HUES48 (cell line): ENCODE data around the gene PTPRD.

ENCODE experiments used
- H3K27ac ChIP-seq: one replicate; pipeline ENCODE4 v1.7.0; 2013; ENCODE audit warnings: low read depth, low read length, inconsistent platforms
- H3K27me3 ChIP-seq: 2 replicates; pipeline ENCODE4 v1.6.1; 2013; ENCODE audit warnings: mild to moderate bottlenecking, low read length; ENCODE audit not compliant: control insufficient read depth, insufficient read depth
- H3K36me3 ChIP-seq: 2 replicates; pipeline ENCODE4 v1.6.1; 2013; ENCODE audit warnings: low read length; ENCODE audit not compliant: control insufficient read depth, insufficient read depth
- H3K4me1 ChIP-seq: 2 replicates; pipeline ENCODE4 v1.6.1; 2013; ENCODE audit warnings: mild to moderate bottlenecking, low read length; ENCODE audit not compliant: control insufficient read depth, insufficient read depth
- H3K4me3 ChIP-seq: 2 replicates; pipeline ENCODE4 v1.5.1; 2013; ENCODE audit warnings: mild to moderate bottlenecking, low read depth, low read length
- H3K9ac ChIP-seq: 2 replicates; pipeline ENCODE4 v1.6.1; 2013; ENCODE audit warnings: mild to moderate bottlenecking, low read depth, low read length, moderate library complexity
- H3K9me3 ChIP-seq: 2 replicates; pipeline ENCODE4 v1.6.1; 2013; ENCODE audit warnings: low read length; ENCODE audit not compliant: control insufficient read depth, insufficient read depth

Gene PTPRD

DNA sequence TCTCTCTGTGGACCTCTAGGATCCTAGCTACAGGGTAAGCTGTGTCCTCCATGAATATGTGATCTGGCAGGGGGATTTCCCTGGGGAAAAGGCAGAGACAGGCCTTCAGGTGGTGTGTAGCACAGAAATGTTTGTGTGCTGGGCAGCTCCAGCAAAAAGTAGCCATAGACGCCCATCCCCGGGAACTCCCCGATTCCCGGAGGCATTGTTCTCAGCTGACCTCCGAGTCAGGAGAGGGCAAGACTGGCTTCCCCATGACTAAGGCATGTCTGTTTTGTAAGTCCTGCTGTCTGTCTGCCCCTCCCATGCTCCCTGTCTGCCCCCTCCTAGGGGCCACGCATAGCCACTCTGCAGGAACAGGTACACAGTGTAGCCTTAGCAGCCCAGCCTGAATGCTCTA is 834.5 kb downstream of the PTPRD start:
- no peak overlapping the region for H3K4me3 ChIP-seq
- H3K36me3 ChIP-seq: no peaks in the 10 kb centered on the region
- no peak overlapping the region for H3K9ac ChIP-seq
- no peak overlapping the region for H3K27ac ChIP-seq
- H3K4me1 ChIP-seq: no peaks in the 10 kb centered on the region
- H3K27me3 ChIP-seq: no peaks in the 10 kb centered on the region
- H3K9me3 ChIP-seq: no peaks in the 10 kb centered on the region

DNA sequence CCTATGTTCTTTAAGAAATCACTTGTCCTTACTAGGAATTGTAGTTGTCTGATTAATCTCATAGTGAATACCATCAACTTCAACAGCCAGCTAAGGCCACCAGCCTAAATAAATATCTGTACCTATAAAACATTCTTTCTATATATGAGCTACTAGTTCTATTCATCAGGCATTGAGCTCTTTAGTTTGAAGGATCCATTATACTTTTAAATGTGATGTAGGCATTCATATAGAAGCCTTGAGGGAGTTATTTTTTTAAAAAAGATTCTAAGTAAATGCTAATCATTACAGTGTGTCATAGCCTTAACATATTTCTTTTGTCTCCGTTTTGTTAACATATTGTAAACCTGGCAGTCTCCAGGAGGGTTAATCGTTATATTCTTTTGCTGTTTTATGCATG is 838.3 kb downstream of the PTPRD start:
- no peaks in the 10 kb centered on the region for H3K4me1 ChIP-seq
- no peak overlapping the region for H3K9ac ChIP-seq
- no peak overlapping the region for H3K4me3 ChIP-seq
- no peaks in the 10 kb centered on the region for H3K36me3 ChIP-seq
- no peaks in the 10 kb centered on the region for H3K27me3 ChIP-seq
- H3K27ac ChIP-seq: no peak overlapping the region
- no peaks in the 10 kb centered on the region for H3K9me3 ChIP-seq

DNA sequence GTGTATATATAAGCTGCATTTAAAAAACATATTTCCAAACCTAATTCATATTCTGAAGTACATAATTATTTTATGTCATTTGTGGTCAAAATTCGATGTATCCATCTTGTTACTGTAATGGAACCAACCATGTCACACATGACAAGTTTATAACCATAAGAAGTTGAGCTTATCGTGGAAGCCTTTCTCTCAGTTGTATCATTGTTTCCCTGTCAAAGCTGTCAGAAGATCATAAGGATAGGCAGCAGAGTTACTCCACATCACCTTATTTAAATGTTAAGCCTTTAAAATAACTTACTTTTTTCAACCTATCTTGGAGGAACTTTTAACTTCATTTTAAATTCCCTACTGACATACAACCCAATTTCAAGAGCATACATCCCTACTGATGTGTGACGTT is 841.5 kb downstream of the PTPRD start:
- H3K9me3 ChIP-seq: no peaks in the 10 kb centered on the region
- H3K27ac ChIP-seq: no peak overlapping the region
- no peaks in the 10 kb centered on the region for H3K27me3 ChIP-seq

DNA sequence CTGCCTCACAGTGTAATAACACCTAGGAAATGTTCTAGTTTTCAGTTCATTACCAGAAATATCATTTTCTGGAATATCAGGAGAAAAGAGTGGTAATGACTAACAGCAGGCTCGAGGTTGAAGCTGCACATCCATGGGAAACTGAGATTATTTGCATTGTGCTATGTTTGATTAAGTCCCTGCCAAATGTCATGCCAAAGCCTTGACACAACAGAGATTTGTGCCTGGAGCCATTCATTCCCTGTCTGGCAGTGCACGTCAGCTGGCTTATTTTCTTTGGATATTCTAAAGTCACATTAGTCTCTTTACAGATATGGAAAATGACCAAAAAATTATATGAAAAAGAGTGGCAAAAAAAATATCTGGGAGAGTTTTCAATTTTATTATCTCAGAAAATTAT is 848.0 kb downstream of the PTPRD start:
- no peaks in the 10 kb centered on the region for H3K4me1 ChIP-seq
- no peaks in the 10 kb centered on the region for H3K27me3 ChIP-seq
- H3K36me3 ChIP-seq: no peaks in the 10 kb centered on the region
- no peak overlapping the region for H3K9ac ChIP-seq
- no peak overlapping the region for H3K4me3 ChIP-seq
- no peak overlapping the region for H3K27ac ChIP-seq
- H3K9me3 ChIP-seq: no peaks in the 10 kb centered on the region

More for the DNA sequence above, 841.5 kb downstream of the PTPRD start:
- Histone ChIP-seq H3K4me3 (no peak overlapping the region), H3K4me1 (no peaks in the 10 kb centered on the region), H3K36me3 (no peaks in the 10 kb centered on the region), H3K9ac (no peak overlapping the region)

DNA sequence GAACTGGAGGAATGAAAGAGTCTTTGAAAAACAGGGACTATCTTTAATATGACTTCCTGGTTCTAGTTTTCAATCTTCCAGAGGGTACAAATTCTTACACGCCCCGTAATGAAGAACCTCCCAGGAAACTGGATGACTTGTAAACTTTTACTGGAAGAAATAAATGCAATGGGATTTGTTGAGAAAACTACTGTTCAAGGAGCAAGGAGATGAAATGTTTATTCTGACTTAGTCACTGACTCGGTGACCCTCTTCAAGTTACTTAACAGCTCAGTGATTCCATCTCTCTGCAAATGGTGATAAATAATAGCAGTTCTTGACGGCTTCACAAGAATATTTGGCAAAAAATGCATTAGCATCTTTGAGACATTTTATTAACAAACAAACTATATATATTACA is 858.6 kb downstream of the PTPRD start:
- Histone ChIP-seq H3K9ac (no peak overlapping the region), H3K4me3 (no peak overlapping the region), H3K27me3 (no peaks in the 10 kb centered on the region), H3K9me3 (no peaks in the 10 kb centered on the region), H3K4me1 (no peaks in the 10 kb centered on the region), H3K27ac (no peak overlapping the region), H3K36me3 (no peaks in the 10 kb centered on the region)

DNA sequence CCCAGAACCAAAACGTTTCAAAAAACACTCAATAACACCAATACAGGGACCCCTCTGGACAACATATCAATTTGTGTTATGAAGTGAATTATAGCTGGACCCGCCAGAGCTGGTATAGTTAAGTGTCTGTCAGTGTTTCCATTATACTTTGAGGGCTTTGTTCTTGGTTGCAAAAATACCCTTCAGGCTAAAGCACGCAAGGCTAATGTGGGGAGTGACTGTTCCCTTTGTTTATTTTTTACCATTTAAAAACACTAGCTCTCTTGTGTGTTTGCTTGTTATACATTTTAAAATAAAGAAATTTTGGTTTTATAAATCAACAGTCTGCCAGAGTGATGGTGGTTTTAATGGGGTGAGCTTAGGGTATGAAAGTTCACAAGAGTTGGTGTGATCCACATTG is 859.5 kb downstream of the PTPRD start:
- no peaks in the 10 kb centered on the region for H3K27me3 ChIP-seq
- H3K9me3 ChIP-seq: no peaks in the 10 kb centered on the region
- H3K9ac ChIP-seq: no peak overlapping the region
- no peak overlapping the region for H3K4me3 ChIP-seq
- H3K27ac ChIP-seq: no peak overlapping the region
- no peaks in the 10 kb centered on the region for H3K4me1 ChIP-seq
- no peaks in the 10 kb centered on the region for H3K36me3 ChIP-seq

DNA sequence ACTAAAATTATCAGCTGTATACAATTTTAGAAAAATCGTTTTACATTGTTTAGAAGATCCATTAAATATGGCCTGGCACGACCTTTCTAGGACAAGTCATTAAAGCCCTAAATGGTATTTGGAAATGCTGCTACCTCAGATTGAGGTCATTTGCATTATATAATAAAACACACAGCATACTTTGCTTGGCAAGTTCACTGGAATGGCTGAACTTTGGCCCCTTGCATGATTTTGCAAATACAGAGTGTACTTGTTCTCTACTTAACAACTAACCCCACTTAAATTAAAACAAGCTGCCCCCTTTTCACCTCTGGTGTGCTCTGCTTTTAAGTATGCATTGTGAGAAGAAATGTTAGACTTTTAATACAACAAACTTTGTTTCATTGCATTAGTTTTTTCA is 860.1 kb downstream of the PTPRD start:
- no peak overlapping the region for H3K27ac ChIP-seq
- no peaks in the 10 kb centered on the region for H3K27me3 ChIP-seq
- H3K36me3 ChIP-seq: no peaks in the 10 kb centered on the region
- H3K4me1 ChIP-seq: no peaks in the 10 kb centered on the region
- no peak overlapping the region for H3K9ac ChIP-seq
- no peaks in the 10 kb centered on the region for H3K9me3 ChIP-seq
- no peak overlapping the region for H3K4me3 ChIP-seq

DNA sequence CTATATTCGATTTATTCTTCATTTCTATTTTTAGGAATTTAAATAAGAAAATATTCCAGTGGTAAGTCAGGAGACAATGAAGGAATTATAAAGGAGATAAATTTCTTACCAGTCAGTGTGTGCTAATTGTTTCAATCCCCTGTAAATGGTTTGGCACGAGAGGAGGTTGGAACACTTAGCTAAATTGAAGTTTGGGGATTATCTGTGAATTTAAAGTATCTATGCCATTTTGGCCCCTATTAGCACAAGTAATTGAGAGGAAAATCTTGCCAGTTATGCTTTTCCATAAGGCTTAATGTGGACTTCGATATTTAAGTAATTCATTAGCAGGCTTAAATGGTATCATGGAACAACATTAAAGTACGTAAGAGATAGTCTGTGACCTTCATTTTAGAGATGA is 860.8 kb downstream of the PTPRD start:
- Histone ChIP-seq H3K27me3 (no peaks in the 10 kb centered on the region), H3K9me3 (no peaks in the 10 kb centered on the region), H3K4me3 (no peak overlapping the region), H3K9ac (no peak overlapping the region), H3K4me1 (0 out of 2 replicates have a peak, but pooled peaks cover 2% of the 10 kb centered on the region), H3K27ac (no peak overlapping the region), H3K36me3 (no peaks in the 10 kb centered on the region)

DNA sequence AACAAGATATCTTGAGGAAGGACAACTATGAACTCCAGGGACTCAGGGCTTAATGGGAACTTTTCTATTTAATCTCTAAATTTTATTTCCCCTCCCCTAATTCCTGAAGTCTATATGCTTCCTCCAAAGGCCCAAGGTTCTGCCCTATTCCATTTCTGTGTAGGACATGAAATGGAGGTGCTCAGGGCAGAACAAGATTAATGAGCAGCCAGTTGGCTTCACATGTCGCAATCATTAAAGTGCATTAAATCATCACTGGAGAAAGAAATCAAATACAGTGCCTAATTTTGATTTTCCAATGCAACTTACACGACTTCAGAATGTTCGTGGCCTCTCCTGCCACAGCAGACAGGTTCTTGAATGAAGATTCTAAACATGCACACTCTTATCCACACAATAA is 862.1 kb downstream of the PTPRD start:
- Histone ChIP-seq H3K36me3 (no peaks in the 10 kb centered on the region), H3K4me3 (no peak overlapping the region), H3K9ac (no peak overlapping the region), H3K27me3 (no peaks in the 10 kb centered on the region), H3K9me3 (no peaks in the 10 kb centered on the region), H3K4me1 (0 out of 2 replicates have a peak, but pooled peaks cover 2% of the 10 kb centered on the region), H3K27ac (no peak overlapping the region)

DNA sequence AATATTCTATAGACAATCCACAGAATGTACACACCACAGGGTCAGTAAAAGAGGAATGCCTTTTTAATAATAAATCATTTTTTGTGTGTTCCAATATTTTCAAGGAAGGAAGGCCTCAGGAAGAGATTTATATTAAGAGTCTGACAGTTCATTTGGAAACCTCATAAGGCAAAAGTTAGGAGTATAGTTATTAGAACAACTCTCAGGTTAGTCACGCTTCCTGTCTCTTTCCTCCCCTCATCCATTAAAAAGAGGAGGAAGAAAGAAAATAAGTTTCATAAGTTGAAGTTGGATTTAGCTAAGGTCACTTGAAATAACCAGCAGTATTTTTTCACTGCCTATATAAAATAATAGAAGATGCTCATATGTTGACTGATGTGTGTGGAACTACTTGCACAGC is 863.2 kb downstream of the PTPRD start:
- 0 out of 2 replicates have a peak, but pooled peaks cover 2% of the 10 kb centered on the region for H3K4me1 ChIP-seq
- no peaks in the 10 kb centered on the region for H3K27me3 ChIP-seq

DNA sequence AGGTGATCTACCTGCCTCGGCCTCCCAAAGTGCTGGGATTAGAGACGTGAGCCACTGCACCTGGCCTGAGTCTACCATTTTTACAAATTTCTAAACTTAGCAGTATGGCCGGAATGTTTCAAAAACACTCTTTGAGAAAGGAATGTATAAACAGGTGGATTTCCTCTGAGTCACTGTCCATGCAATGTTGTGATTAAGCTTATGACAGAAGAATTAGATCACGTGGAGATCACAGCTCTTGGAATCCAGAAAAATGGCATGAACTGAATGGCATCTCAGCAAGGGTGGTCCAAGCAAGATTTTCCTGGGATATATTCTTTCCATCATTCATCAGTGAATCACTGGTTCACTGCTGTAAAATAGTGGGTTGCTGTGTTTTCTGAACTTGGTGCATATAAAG is 865.0 kb downstream of the PTPRD start:
- no peaks in the 10 kb centered on the region for H3K9me3 ChIP-seq
- H3K9ac ChIP-seq: no peak overlapping the region
- no peaks in the 10 kb centered on the region for H3K36me3 ChIP-seq
- H3K27ac ChIP-seq: no peak overlapping the region
- no peak overlapping the region for H3K4me3 ChIP-seq
- H3K27me3 ChIP-seq: no peaks in the 10 kb centered on the region
- 0 out of 2 replicates have a peak, but pooled peaks cover 2% of the 10 kb centered on the region for H3K4me1 ChIP-seq

More for the DNA sequence above, 863.2 kb downstream of the PTPRD start:
- Histone ChIP-seq H3K9me3 (no peaks in the 10 kb centered on the region), H3K4me3 (no peak overlapping the region), H3K9ac (no peak overlapping the region), H3K27ac (no peak overlapping the region), H3K36me3 (no peaks in the 10 kb centered on the region)

DNA sequence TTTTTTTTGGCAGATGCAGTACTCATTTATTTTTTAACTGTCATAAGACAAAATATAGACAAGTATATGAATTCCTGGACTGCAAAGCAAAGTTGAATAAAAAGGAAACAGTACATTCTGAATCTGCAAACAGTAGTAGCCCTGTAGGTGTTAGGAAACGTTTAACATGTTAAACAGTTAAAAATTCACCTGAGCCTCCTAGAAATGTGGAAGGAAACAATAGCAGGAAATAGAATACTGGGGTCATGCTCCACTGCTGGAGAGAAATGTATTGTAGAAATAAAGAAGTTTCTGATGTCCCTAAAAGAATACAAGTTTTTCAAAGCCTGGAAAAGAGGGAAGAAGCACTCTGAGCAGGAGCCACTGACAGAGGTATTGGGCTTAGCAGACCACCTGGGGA is 866.0 kb downstream of the PTPRD start:
- Histone ChIP-seq H3K36me3 (no peaks in the 10 kb centered on the region), H3K27me3 (no peaks in the 10 kb centered on the region), H3K4me3 (no peak overlapping the region), H3K9ac (no peak overlapping the region), H3K27ac (no peak overlapping the region), H3K9me3 (no peaks in the 10 kb centered on the region), H3K4me1 (0 out of 2 replicates have a peak, but pooled peaks cover 2% of the 10 kb centered on the region)
